ENCODE results near the gene PCYOX1L.

DNA sequence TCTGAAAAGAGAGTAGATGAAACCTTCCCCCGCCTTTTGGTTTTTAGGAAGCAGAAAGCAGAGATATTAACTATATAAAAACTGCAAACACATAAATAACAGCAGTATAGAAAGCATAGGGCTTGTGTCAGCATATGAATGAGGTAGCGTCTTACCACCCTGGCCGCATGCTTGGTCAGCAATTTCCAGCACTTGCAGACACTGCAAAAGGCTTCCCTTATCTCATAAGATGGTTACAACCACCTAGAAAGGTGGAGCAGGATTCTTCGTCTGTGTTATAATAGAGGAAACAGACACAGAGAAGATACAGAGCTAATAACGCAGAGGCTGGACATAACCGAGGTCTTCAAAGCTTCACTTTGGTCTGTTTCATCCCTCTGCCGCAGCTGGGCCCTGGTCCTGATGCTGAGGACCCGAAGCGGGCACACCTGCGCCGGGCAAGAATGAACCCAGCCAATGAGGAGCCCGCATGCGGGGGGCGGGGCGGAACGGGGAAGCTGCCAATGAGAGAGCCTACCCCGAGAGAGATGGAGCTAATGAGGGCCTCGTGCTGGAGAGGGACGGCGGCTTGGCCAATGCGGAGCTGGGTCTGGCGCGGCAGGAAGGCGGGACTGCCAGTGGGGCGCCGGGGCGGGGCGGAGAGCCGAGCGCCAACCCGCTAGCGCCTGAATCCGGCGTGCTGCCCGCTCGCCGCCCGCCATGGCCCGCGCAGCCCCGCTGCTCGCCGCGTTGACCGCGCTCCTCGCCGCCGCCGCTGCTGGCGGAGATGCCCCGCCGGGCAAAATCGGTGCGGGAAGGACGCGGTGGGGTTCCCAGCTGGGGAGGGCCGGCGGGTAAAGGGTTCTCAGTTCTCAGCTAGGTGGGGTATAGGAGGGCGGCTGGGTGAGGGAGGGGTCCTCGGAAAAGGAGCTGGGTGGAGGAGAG is at the start of gene PCYOX1L:
- TF ChIP-seq, protein P1, sequence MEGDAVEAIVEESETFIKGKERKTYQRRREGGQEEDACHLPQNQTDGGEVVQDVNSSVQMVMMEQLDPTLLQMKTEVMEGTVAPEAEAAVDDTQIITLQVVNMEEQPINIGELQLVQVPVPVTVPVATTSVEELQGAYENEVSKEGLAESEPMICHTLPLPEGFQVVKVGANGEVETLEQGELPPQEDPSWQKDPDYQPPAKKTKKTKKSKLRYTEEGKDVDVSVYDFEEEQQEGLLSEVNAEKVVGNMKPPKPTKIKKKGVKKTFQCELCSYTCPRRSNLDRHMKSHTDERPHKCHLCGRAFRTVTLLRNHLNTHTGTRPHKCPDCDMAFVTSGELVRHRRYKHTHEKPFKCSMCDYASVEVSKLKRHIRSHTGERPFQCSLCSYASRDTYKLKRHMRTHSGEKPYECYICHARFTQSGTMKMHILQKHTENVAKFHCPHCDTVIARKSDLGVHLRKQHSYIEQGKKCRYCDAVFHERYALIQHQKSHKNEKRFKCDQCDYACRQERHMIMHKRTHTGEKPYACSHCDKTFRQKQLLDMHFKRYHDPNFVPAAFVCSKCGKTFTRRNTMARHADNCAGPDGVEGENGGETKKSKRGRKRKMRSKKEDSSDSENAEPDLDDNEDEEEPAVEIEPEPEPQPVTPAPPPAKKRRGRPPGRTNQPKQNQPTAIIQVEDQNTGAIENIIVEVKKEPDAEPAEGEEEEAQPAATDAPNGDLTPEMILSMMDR (IDR thresholded peaks at IDR 0.05; ENCODE audit: low read length): no peak
- TF ChIP-seq EZH2 (IDR thresholded peaks at IDR 0.05; ENCODE audit: borderline replicate concordance, low read length): no peak

Measured in OCI-LY1 (cell line).